Measurements from ENCODE around the gene TM7SF2.
A peak's percentile ranks its signal among the peaks of the same experiment; 100 is the strongest.

- TF ChIP-seq RFXAP (CRISPR knock-in tag; IDR thresholded peaks at IDR 0.05; ENCODE audit: borderline replicate concordance) (no peak), PTBP1 (IDR thresholded peaks at IDR 0.05; ENCODE audit: low read depth, low read length, poor library complexity, severe bottlenecking) (no peak), FOXM1 (CRISPR knock-in tag; IDR thresholded peaks at IDR 0.05) (no peak), TAF1 (CRISPR knock-in tag; IDR thresholded peaks at IDR 0.05) (no peak), FOXP1 (IDR thresholded peaks at IDR 0.05) (no peak), FOXP1 (CRISPR knock-in tag; IDR thresholded peaks at IDR 0.05) (no peak), ATAD3A (CRISPR knock-in tag; IDR thresholded peaks at IDR 0.05) (no peak), ZNF550 (CRISPR knock-in tag; IDR thresholded peaks at IDR 0.05; ENCODE audit: borderline replicate concordance) (no peak), CHD4 (IDR thresholded peaks at IDR 0.05; ENCODE audit: borderline replicate concordance, low read length) (no peak), E2F5 (CRISPR knock-in tag; conservative IDR thresholded peaks at IDR 0.05) (no peak), RNF2 (conservative IDR thresholded peaks at IDR 0.05; ENCODE audit: low read depth) (no peak)
- TF ChIP-seq, protein P1, sequence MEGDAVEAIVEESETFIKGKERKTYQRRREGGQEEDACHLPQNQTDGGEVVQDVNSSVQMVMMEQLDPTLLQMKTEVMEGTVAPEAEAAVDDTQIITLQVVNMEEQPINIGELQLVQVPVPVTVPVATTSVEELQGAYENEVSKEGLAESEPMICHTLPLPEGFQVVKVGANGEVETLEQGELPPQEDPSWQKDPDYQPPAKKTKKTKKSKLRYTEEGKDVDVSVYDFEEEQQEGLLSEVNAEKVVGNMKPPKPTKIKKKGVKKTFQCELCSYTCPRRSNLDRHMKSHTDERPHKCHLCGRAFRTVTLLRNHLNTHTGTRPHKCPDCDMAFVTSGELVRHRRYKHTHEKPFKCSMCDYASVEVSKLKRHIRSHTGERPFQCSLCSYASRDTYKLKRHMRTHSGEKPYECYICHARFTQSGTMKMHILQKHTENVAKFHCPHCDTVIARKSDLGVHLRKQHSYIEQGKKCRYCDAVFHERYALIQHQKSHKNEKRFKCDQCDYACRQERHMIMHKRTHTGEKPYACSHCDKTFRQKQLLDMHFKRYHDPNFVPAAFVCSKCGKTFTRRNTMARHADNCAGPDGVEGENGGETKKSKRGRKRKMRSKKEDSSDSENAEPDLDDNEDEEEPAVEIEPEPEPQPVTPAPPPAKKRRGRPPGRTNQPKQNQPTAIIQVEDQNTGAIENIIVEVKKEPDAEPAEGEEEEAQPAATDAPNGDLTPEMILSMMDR (CRISPR knock-in tag; IDR thresholded peaks at IDR 0.05): peak; percentile 86
- TF ChIP-seq, protein P2, sequence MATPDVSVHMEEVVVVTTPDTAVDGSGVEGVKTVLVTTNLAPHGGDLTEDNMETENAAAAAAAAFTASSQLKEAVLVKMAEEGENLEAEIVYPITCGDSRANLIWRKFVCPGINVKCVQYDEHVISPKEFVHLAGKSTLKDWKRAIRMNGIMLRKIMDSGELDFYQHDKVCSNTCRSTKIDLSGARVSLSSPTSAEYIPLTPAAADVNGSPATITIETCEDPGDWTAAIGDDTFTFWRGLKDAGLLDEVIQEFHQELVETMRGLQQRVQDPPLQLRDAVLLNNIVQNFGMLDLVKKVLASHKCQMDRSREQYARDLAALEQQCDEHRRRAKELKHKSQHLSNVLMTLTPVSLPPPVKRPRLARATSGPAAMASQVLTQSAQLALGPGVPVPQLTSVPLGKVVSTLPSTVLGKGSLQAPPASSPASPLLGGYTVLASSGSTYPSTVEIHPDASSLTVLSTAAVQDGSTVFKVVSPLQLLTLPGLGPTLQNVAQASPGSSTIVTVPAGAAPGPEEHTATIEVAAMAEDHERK (CRISPR knock-in tag; IDR thresholded peaks at IDR 0.05; ENCODE audit: low read depth): no peak
Measured at GRCh38 chr11:65078151-65078550, 33.5 kb upstream of the TM7SF2 start.

Data from HepG2 (cell line).